H1 (cell line): ENCODE measurements around the gene SYNDIG1. TPM values are rescaled to one million over a fixed set of nuclear protein-coding genes. Genes with fewer than 3 reads are reported as not detected.

Source experiments
- JUND ChIP-seq: IDR thresholded peaks from 2 replicates; pipeline ENCODE4 v1.6.1; 2011; ENCODE audit warnings: mild to moderate bottlenecking, improper control_type of control experiment, low read length
- RBBP5 ChIP-seq: IDR thresholded peaks from 2 replicates; pipeline ENCODE4 v1.7.1; 2012; ENCODE audit warnings: low read depth, mild to moderate bottlenecking, inconsistent platforms, low read length, moderate library complexity, borderline replicate concordance
- SUZ12 ChIP-seq: fragments of 200-600 bp; sonication (generic); IDR thresholded peaks from 2 replicates; pipeline ENCODE4 v1.6.1; 2012; ENCODE audit warnings: mild to moderate bottlenecking, inconsistent platforms, low read length, moderate library complexity, mixed read lengths
- TAF1 ChIP-seq: IDR thresholded peaks from 2 replicates; pipeline ENCODE4 v1.6.1; 2011; ENCODE audit warnings: mild to moderate bottlenecking, low read depth, low read length
- polyA plus RNA-seq, 7 experiments: library from polyadenylated mRNA; depleted of rRNA in 3 of 7; stranded (reverse) in 5 of 7; unstranded in 2 of 7; fragments of >200 nt in 5 of 7; fragments of 200-250 nt in 2 of 7; gene quantifications; 1 replicate in 5 of 7; 2 replicates in 1 of 7; 4 replicates in 1 of 7; pipeline versions ENCODE4 v1.2.1 to v1.2.3, GENCODE V29; 2011 to 2013; ENCODE audit warnings: missing spikeins in 2 of 7, mixed read lengths in 2 of 7
- total RNA-seq: library from RNA; stranded (reverse); fragmentation: NEBNext Ultra II Directional; extraction: Animal tissue kit (Norgen Biotek cat#: 25700); gene quantifications from 2 replicates; pipeline ENCODE4 v1.2.1, GENCODE V29; 2021
- TF ChIP-seq, protein P1 (sequence below): IDR thresholded peaks from 2 replicates; pipeline ENCODE4 v1.6.1; 2012; ENCODE audit warnings: inconsistent platforms

The SYNDIG1 gene
- total and polyA plus RNA-seq, 2 of the 8 experiments (the other 6 are each of a cell fraction or from before 2014, with no cell fraction given), result 6.5 to 7.8 TPM

DNA sequence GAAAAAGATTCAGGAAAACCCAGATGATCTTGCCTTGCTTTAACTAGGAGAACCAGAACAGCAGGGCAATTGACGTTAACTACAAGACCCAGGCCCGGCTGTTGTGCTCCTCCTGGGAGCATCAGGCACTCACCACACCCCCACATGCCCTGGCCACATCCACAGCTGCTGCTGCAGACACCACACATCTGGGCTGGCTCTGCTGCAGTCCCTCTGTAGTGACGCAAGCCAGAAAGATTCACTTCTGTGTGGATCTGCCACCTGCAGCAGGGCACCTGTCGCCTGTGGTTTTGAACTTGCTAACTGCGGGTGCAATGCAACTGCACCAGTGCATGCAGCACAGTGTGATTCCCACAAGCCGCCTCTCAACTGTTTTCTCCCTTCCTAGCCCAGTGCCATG, 228.8 kb downstream of the SYNDIG1 start (continued):
- TF ChIP-seq SUZ12, result no peak
- TF ChIP-seq RBBP5, result no peak
- no peak for TF ChIP-seq JUND
- TF ChIP-seq, protein P1, sequence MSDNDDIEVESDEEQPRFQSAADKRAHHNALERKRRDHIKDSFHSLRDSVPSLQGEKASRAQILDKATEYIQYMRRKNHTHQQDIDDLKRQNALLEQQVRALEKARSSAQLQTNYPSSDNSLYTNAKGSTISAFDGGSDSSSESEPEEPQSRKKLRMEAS, result no peak
- TF ChIP-seq TAF1, result no peak
